TTC549 (cell line): Measurements from ENCODE around the gene SRGAP2B.
"Not testable (repeated sequence)": the region's sequence is repeated elsewhere in the genome, so short reads cannot be mapped to it uniquely, and the experiment has no call there.

Source experiments
- FAIRE-seq: peaks from 2 replicates; lab custom pipeline; 2012; peaks lifted over from hg19 to GRCh38; lab: Jason Lieb, UNC

SRGAP2B gene

DNA sequence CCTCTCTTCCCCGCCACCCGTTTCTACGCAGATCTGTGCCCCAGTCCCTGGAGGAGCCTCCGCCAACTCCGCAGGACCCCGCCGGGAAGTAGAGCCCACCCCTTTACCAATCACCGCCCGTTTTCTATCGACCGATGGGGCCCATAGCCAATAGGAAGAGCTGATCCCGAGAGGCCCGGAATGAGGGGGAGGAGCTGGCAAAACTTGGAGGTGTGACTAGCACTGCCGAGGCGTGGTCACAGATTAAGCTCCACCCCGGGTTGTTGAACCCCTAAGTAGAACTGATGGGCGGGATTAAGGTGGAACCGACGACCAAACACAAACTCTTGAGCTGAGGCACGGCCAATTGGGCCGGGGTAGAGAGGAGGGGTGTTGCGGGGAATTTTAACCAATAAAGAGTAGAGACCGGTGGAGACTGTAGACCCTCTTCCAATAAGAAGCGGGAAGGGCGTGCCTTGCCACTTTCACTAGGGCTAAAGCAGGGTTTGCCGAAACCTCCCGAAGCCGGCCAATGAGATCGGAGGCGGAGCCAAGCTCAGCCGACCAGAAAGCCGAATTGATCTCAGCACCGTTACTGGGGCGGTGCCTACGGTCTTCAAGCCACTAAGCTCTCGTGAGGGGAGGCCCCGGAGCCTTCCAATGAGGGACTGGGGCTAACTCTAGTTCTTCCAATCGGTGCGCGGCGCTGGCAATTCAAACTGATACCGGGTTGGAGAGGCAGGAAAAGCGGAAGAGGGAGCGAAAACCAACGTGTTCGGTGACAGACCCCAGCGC, at the start of gene SRGAP2B, which contains the start of gene FAM72D:
TSS of gene SRGAP2B (minus strand) at position 45 of the 774 bp plus-strand sequence. CDS start 2,427 bp downstream, outside the sequence.
TSS of gene FAM72D (plus strand) at position 691 of the 774 bp plus-strand sequence. CDS start 874 bp downstream, outside the sequence.
- FAIRE-seq = peak; percentile 100

- FAIRE-seq = not testable (repeated sequence)
These were observed 49.3 kb upstream of the SRGAP2B start for GRCh38 chr1:145144264-145144913.

- not testable (repeated sequence) for FAIRE-seq
These were observed 45.4 kb upstream of the SRGAP2B start for GRCh38 chr1:145140549-145140948.

DNA sequence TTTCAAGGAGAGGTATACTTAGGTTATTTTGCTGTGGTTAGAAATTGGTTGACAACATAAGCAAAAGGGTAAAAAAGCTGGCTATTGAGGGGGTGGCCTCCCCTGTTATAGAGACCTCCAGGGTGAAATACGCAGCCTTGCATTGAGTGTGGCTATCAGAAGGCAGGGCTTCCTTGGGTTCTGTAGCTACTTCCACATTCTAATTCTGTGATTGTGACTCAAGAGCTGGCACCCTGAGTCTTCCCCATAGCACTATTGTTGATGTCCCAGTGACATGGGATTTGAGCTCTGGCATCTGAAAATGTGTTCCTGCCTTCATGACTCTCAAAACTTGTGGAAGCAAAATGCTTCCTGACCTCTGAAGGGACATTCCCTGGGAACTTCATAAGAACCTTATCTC, 39.3 kb upstream of the SRGAP2B start:
- not testable (repeated sequence) for FAIRE-seq

DNA sequence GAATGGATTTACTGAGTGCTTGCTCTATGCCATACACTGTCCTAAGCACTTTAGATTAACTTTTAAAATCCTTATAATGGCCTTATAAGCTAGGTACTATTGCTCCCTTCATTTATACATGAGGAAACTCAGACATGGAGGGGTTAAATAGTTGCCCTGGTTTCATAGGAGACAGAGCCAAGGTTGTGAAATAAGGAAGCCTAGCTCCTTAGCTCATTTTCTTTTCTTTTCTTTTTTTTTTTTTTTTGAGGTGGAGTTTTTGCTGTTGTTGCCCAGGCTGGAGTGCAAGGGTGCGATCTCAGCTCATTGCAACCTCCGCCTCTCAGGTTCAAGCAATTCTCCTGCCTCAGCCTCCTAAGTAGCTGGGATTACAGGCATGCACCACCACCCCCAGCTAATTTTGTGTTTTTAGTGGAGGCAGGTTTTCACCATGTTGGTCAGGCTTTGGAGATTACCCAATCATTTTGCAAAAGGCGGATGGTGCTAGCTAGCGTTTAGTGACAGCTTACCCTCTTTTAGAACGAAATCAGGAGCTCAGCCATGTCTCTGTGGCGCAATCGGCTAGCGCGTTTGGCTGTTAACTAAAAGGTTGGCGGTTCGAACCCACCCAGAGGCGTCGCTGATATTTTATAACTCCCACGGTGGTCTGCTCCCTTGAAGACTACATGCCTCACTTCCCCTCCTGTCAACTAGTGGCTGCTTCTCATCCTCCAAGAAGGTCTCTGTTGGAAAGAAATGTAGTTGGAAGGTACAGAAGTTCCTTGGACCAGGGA, 33.8 kb upstream of the SRGAP2B start:
- FAIRE-seq = not testable (repeated sequence)

DNA sequence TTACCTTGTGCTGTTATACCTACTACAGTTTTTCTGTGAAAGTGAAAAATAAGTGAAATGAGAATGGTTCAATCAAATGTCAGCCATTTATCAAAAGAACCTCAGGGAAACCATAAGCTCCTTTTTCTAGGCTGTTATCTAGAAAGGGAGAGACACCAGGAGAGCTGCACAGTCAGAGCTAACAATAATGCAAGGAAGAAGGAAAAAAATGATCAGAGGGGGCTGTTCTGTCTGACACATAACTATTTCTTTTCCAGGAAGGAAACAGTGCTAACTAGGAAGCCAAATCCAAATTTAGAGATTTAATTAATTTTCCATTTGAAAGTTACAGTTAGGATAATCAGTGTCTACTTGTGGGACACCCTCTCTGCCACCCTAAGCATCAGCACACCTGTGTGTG, 32.0 kb upstream of the SRGAP2B start:
- FAIRE-seq = not testable (repeated sequence)

DNA sequence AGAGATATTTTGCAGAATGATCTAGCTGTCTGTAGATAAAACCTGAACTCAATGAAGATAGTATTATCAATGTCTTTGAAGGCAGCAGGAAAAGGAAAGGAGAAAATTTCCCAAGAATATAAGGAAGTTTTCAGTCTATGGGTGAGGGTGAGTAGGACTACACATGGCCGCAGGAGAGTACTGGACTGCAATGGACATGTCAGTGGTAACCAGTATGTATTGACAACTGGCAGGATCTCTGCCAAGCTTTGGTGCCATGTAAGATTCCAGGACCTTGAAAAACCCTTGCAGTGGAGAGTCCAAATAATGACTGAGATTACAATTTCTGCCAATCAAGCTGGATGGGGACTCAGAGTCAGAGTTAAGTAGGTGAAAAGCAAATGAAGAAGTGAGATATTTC, 30.0 kb upstream of the SRGAP2B start:
- not testable (repeated sequence) for FAIRE-seq

- not testable (repeated sequence) for FAIRE-seq
These were observed 29.0 kb upstream of the SRGAP2B start for GRCh38 chr1:145123992-145124641.

DNA sequence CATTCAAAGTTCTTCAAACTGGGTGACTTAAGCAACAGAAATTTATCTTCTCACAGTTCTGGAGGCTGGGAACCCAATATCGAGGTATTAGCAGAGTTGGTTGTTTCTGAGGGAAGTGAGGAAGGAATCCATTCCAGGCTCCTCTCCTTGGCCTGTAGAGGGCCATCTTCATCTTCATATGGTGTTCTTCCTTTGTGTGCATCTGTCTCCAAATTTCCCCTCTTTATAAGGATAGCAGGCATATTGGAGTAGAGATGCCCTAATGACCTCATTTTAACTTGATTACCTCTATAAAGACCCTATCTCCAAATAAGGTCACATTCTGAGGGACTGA, 27.9 kb upstream of the SRGAP2B start:
- not testable (repeated sequence) for FAIRE-seq

GRCh38 chr1:145122344-145123061, 27.4 kb upstream of the SRGAP2B start:
- not testable (repeated sequence) for FAIRE-seq

- FAIRE-seq = not testable (repeated sequence)
These were observed 24.7 kb upstream of the SRGAP2B start for GRCh38 chr1:145119842-145120241.

GRCh38 chr1:145115587-145116493, 20.7 kb upstream of the SRGAP2B start:
- FAIRE-seq = not testable (repeated sequence)

DNA sequence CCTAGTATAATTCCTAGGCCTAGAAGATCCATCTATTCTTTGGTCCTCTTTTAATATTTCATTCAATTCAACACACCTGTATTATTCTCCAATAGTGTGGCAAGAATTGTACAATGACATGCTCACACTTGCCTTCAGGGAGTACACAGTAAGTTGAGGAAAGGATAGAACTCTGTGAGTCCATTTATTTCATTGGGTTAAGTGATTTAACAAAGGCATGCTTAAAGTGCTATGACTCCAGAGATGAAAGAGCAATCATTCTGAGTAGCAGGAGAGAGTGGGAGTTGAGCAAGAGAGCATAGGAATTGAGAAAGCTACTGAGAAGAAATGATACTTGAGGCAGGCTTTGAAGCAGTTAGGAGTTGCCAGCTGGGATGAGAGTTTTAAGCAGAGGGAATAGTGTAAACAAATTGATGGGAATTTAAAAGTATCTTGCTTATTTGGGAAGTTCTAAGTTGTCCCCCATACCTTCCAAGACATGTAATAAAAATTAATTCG, 19.5 kb upstream of the SRGAP2B start:
- FAIRE-seq = not testable (repeated sequence)

DNA sequence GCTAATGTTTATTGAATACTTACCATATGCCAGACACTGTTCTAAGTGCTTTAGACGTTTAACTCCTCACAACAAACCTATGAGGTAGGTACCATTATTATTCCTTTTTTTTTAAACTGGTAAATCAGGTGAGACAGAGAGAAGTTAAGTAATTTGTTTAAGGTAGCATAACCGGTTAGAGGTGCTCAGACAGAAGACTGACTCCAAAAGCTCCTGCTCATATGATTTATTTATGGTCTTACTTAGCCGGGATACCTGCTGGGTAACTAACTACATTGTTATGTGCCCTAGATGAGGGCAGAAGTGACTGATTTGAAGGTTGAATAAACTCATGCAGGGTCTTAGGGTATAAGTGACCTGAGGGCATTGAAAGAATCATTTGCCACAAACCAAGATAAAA, 17.6 kb upstream of the SRGAP2B start:
- FAIRE-seq = not testable (repeated sequence)

- not testable (repeated sequence) for FAIRE-seq
These were observed 16.5 kb upstream of the SRGAP2B start for GRCh38 chr1:145111674-145112073.

DNA sequence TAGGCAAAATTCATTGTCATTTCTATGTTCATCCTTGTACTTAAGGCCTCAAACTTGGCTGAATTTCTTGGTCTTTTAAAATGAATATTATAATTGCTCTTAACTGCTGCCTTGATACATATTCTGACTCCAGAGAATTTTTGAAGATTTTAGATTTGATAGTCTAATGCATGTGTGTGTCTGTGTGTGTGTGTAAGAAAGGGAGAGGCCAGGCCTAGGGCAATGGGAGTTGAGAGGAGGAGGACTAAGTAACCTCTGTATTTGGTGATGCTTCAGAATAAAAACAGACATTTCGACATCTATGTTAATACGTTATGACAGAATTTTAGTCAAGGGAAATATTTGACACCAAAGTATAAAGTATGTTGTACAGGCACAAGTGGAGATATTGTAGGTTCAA, 8.2 kb upstream of the SRGAP2B start:
- FAIRE-seq = not testable (repeated sequence)

DNA sequence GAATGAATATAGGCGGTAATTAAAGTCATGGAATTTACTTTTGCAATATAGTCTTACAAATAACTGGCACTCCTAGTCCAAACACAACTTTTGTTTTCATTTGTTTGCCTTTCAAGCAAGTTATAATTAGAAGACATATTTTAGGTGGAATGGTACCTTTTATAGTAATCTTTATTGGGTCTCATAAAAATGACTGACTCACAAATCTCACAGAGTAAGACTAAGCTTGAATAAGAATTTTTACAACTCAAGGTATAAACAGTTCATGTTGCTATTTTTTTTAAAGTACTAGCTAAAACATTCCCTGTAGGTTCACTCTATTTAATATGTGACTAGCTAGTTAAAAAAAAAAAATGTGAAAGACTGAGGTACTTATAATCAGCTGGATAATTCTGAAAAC, 6.6 kb upstream of the SRGAP2B start:
- FAIRE-seq = not testable (repeated sequence)

- not testable (repeated sequence) for FAIRE-seq
These were observed 395 bp downstream of the SRGAP2B start for GRCh38 chr1:145094655-145095211.

DNA sequence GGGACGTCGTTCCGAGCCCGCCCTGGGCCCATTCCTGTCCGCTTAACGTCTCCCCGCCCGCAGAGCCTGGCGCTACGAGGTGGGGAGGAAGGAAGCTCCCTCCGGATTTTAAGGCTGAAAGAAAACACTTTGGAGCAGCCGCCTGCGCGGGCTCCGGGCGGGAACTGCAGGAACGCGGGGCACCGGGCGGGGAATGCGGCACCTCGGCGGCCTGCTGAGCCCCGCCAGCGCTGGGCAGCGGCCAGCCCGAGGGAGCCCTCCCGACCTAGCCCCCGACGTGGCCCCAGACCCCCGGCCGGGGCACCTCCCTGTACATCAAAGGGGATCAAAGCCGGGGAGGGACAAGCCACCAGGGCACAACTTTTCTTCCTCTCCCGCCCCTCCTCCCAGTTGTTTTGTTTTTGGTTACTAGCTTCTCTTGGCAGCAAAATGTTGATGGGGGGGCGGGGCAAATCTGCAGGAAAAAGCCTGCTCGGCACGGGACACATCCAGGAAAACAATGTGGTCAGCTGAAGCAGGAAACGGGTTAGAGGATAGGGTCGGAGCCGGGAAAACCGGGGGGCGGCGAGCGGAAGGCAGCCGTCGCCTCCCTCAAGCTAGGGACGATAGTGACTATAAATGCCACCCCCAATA, 1.5 kb downstream of the SRGAP2B start:
- not testable (repeated sequence) for FAIRE-seq
